Mesenchymal stem cell (in vitro differentiated cells and primary cell): ENCODE data around the gene WFDC1.

ENCODE experiments used
- DNase-seq: peaks from one replicate; pipeline ENCODE4 v3.0.0-alpha.2; 2013
- H2AFZ ChIP-seq: one replicate; pipeline ENCODE4 v1.6.1; 2013; ENCODE audit warnings: low read depth, mild to moderate bottlenecking, control low read depth, inconsistent platforms, low read length, moderate library complexity
- H2AK5ac ChIP-seq: 2 replicates; pipeline ENCODE4 v1.6.1; 2013; ENCODE audit warnings: low read length, moderate library complexity, mild to moderate bottlenecking, inconsistent platforms; ENCODE audit not compliant: severe bottlenecking
- H2BK120ac ChIP-seq: one replicate; pipeline ENCODE4 v1.6.1; 2013; ENCODE audit warnings: low read depth, mild to moderate bottlenecking, inconsistent platforms, low read length, moderate library complexity
- H2BK12ac ChIP-seq, 2 experiments: one replicate each; pipeline ENCODE4 v1.6.1; 2013; ENCODE audit warnings: inconsistent platforms in 2 of 2, low read length in 2 of 2, mild to moderate bottlenecking in 2 of 2, moderate library complexity in 2 of 2, control low read depth in 1 of 2
- H2BK15ac ChIP-seq: one replicate; pipeline ENCODE4 v1.6.1; 2013; ENCODE audit warnings: mild to moderate bottlenecking, low read depth, inconsistent platforms; ENCODE audit not compliant: poor library complexity, severe bottlenecking
- H2BK5ac ChIP-seq: 2 replicates; pipeline ENCODE4 v1.6.1; 2013; ENCODE audit warnings: low read depth, mild to moderate bottlenecking, low read length, control low read depth, inconsistent platforms; ENCODE audit not compliant: poor library complexity, severe bottlenecking
- H3K14ac ChIP-seq, 2 experiments: one replicate each; pipeline ENCODE4 v1.6.1; 2013; ENCODE audit warnings: inconsistent platforms in 2 of 2, low read length in 2 of 2, control low read depth in 1 of 2, mild to moderate bottlenecking in 1 of 2, moderate library complexity in 1 of 2
- H3K18ac ChIP-seq, 2 experiments: one replicate each; pipeline ENCODE4 v1.6.1; 2013; ENCODE audit warnings: inconsistent platforms in 2 of 2, low read length in 2 of 2, control low read depth in 1 of 2, low read depth in 1 of 2, mild to moderate bottlenecking in 1 of 2
- H3K23ac ChIP-seq, 2 experiments: one replicate each; pipeline ENCODE4 v1.6.1; 2013; ENCODE audit warnings: inconsistent platforms in 2 of 2, low read length in 2 of 2, mild to moderate bottlenecking in 2 of 2, moderate library complexity in 2 of 2, control low read depth in 1 of 2
- H3K27ac ChIP-seq: 2 replicates; pipeline ENCODE4 v1.5.1; 2013; ENCODE audit warnings: mild to moderate bottlenecking, moderate library complexity, low read length, control low read depth, inconsistent platforms; ENCODE audit not compliant: poor library complexity, severe bottlenecking
- H3K27me3 ChIP-seq, 2 experiments: 2 replicates each; pipeline versions ENCODE4 v1.6.1 to v1.7.0; 2013; ENCODE audit warnings: low read length in 2 of 2, mild to moderate bottlenecking in 2 of 2, moderate library complexity in 2 of 2, control low read depth in 1 of 2, inconsistent platforms in 1 of 2; ENCODE audit not compliant: control insufficient read depth in 1 of 2, insufficient read depth in 1 of 2
- H3K36me3 ChIP-seq, 2 experiments: 2 replicates each; pipeline versions ENCODE4 v1.6.1 to v1.7.0; 2013; ENCODE audit warnings: low read length in 2 of 2, control low read depth in 1 of 2, inconsistent platforms in 1 of 2, low read depth in 1 of 2, mild to moderate bottlenecking in 1 of 2; ENCODE audit not compliant: insufficient read depth in 2 of 2, control insufficient read depth in 1 of 2
- H3K4ac ChIP-seq, 2 experiments: one replicate each; pipeline ENCODE4 v1.6.1; 2013; ENCODE audit warnings: inconsistent platforms in 2 of 2, low read length in 2 of 2, mild to moderate bottlenecking in 2 of 2, moderate library complexity in 2 of 2, control low read depth in 1 of 2, low read depth in 1 of 2
- H3K4me1 ChIP-seq: 2 replicates; pipeline ENCODE4 v1.6.1; 2013; ENCODE audit warnings: low read depth, low read length, control low read depth; ENCODE audit not compliant: control insufficient read depth, insufficient read depth
- H3K4me2 ChIP-seq: 2 replicates; pipeline ENCODE4 v1.6.1; 2013; ENCODE audit warnings: low read length, mild to moderate bottlenecking, inconsistent platforms; ENCODE audit not compliant: poor library complexity, severe bottlenecking
- H3K4me3 ChIP-seq, 2 experiments: 2 replicates each; pipeline versions ENCODE4 v1.5.1 to v1.7.0; 2013; ENCODE audit warnings: low read length in 2 of 2, mild to moderate bottlenecking in 2 of 2, control low read depth in 1 of 2, low read depth in 1 of 2; ENCODE audit not compliant: insufficient read depth in 1 of 2
- H3K79me1 ChIP-seq: replicated peaks from 2 replicates; pipeline ENCODE4 v1.6.1; 2013; ENCODE audit warnings: mild to moderate bottlenecking, control low read depth, low read length, inconsistent platforms; ENCODE audit not compliant: poor library complexity, severe bottlenecking
- H3K9ac ChIP-seq: 2 replicates; pipeline ENCODE4 v1.7.0; 2013; ENCODE audit warnings: mild to moderate bottlenecking, low read length, moderate library complexity
- H3K9me3 ChIP-seq: 2 replicates; pipeline ENCODE4 v1.7.0; 2013; ENCODE audit warnings: mild to moderate bottlenecking, low read length; ENCODE audit not compliant: control insufficient read depth
- H4K8ac ChIP-seq: one replicate; pipeline ENCODE4 v1.6.1; 2013; ENCODE audit warnings: inconsistent platforms, mild to moderate bottlenecking, low read length, moderate library complexity
- H4K91ac ChIP-seq: one replicate; pipeline ENCODE4 v1.6.1; 2013; ENCODE audit warnings: mild to moderate bottlenecking, low read length, inconsistent platforms
- WGBS: methylation state at CpG from one replicate; pipeline ENCODE4 v1.1.7; 2013; ENCODE audit warnings: mixed read lengths; 5-methylcytosine and 5-hydroxymethylcytosine counted together

Gene WFDC1

DNA sequence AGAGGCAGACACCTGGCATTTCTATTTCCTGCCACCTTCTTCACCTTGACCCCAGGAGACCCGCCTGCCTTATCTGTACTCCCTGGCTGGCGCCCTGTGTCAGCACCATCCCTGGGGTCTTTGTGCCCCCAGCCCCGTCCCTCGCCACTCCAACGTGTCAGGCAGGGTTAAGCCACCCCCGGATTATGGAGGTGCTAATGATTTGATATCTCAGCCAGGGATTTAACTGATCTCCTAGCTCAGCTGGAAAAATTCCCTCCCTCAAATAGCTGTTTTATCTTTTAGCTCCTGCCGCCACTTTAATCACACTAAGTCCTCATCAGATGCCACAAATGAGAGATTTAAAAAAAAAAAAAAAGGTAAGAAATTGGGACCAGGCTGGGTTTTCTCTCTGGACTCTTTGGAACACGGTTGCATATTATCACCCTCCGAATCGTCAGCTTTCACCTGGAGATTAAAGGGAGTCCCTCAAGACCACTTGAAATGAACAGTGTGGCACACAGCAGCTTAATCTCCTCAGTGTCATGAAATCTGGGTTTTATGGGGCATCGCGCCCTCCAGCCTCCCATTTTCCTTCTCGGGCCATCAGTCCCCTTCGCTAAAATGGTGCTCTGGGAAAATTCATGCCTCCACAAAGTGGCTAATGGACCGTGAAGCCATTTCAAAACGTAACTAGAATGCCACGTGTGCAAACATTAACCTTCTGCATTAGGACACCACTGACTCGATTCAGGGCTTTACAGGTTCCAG lies 26.2 kb upstream of the WFDC1 start:
- Histone ChIP-seq H4K91ac (no peak overlapping the region), H2BK12ac (no peak overlapping the region), H2BK15ac (no peak overlapping the region), H2BK5ac (no peak overlapping the region), H3K9me3 (no peaks in the 10 kb centered on the region), H3K4me1 (peaks cover 5% of the 10 kb centered on the region), H3K4me3 (no peak overlapping the region), H3K4me2 (no peak overlapping the region), H4K8ac (no peak overlapping the region), H3K23ac (no peak overlapping the region), H3K27me3 (peaks cover 37 to 78% of the 10 kb centered on the region in 2 experiments), H3K79me1 (no peaks in the 10 kb centered on the region), H3K18ac (no peak overlapping the region), H3K14ac (no peak overlapping the region), H3K27ac (no peak overlapping the region), H3K36me3 (no peaks in the 10 kb centered on the region), H2AFZ (no peak overlapping the region), H3K9ac (no peak overlapping the region), H2AK5ac (no peak overlapping the region), H3K4ac (no peak overlapping the region), H2BK120ac (no peak overlapping the region)
- 68% methylated on average over 14 of the region's 18 CpGs for WGBS
- DNase-seq, result no peak

DNA sequence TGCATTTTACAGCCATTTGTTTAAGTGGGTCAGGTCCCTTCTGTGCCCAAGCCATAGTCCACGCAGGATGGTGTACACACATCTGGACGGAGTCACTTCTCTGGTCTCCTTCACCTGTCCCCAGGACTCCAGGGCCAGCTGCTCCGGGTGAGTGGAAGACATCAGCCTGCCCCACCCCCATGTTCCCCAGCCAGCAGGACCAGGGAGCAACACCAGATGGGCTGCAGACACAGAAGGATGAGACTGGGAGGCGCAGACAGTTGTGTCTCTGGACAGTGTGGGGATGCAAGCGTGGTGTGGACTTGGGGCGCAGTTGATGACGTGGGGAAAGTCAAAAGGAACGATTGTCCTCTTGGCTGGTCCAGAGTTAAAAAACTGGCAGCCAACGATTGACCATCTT lies 24.6 kb upstream of the WFDC1 start:
- Histone ChIP-seq H3K79me1 (no peaks in the 10 kb centered on the region), H3K36me3 (no peaks in the 10 kb centered on the region), H3K4me1 (peaks cover 5% of the 10 kb centered on the region), H3K9me3 (no peaks in the 10 kb centered on the region), H2BK120ac (no peak overlapping the region), H2BK5ac (no peak overlapping the region), H3K4ac (no peak overlapping the region), H3K23ac (no peak overlapping the region), H2AFZ (no peak overlapping the region), H3K27ac (no peak overlapping the region), H3K18ac (no peak overlapping the region), H4K91ac (no peak overlapping the region), H3K9ac (no peak overlapping the region), H4K8ac (no peak overlapping the region), H3K4me3 (no peak overlapping the region), H3K27me3 (peaks cover 43 to 82% of the 10 kb centered on the region in 2 experiments), H2BK12ac (no peak overlapping the region), H3K14ac (no peak overlapping the region), H3K4me2 (no peak overlapping the region), H2AK5ac (no peak overlapping the region), H2BK15ac (no peak overlapping the region)
- 96% methylated on average over 7 of the region's 9 CpGs for WGBS
- no peak for DNase-seq

DNA sequence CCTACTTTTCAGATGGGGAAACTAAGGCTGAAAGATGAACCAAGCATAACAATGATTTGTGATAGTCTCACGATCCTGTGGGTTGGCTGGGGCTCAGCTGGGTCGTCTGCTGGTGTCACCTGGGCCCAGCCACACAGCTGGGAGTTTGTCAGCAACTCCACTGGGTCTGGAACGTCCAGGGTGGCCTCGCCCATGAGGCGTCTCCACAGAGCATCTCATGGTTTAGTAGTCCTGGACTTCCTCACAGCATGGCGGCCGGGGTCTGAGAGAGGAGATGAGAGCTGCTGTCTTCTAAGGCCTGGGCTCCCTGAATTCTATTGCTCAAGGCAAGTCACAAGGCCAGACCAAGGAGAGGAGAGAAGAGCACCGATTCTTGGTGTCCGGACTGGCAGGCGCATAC lies 24.1 kb upstream of the WFDC1 start:
- no peak overlapping the region for H2BK15ac ChIP-seq
- no peak overlapping the region for H2AFZ ChIP-seq
- no peak overlapping the region for H3K4me2 ChIP-seq
- no peak overlapping the region for H2AK5ac ChIP-seq
- H2BK5ac ChIP-seq, result no peak overlapping the region
- no peak overlapping the region for H2BK12ac ChIP-seq
- H3K27me3 ChIP-seq, result peaks cover 48 to 82% of the 10 kb centered on the region in 2 experiments
- H3K9me3 ChIP-seq, result no peaks in the 10 kb centered on the region
- no peak overlapping the region for H3K4me3 ChIP-seq
- no peak overlapping the region for H2BK120ac ChIP-seq
- H3K23ac ChIP-seq, result no peak overlapping the region
- no peaks in the 10 kb centered on the region for H3K36me3 ChIP-seq
- no peak overlapping the region for H4K8ac ChIP-seq
- H3K18ac ChIP-seq, result no peak overlapping the region
- no peak for DNase-seq
- H4K91ac ChIP-seq, result no peak overlapping the region
- no peak overlapping the region for H3K27ac ChIP-seq
- H3K79me1 ChIP-seq, result no peaks in the 10 kb centered on the region
- 67% methylated on average over 10 of the region's 10 CpGs for WGBS
- no peak overlapping the region for H3K14ac ChIP-seq
- peaks cover 5% of the 10 kb centered on the region for H3K4me1 ChIP-seq
- no peak overlapping the region for H3K4ac ChIP-seq
- H3K9ac ChIP-seq, result no peak overlapping the region

DNA sequence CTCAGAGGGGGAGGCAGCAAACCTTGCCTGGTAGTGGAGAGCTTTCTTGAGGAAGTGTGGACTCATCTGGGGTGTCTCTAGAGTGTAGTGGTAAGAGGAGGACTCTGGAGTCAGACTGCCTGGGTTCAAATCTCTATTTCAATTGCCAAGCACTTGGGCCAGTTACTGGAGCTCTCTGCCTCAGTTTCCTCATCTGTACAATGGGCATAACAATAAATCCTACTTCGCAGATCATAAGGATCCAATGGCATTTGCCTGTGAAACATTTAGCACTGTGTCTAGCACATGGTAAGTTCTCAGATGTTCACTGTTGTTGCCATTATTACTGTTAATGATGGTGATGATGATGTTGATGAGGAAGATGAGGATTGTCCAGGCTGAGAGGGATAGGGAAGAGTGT lies 23.6 kb upstream of the WFDC1 start:
- H2BK12ac ChIP-seq, result no peak overlapping the region
- H3K9ac ChIP-seq, result no peak overlapping the region
- H3K36me3 ChIP-seq, result no peaks in the 10 kb centered on the region
- no peak overlapping the region for H3K4me2 ChIP-seq
- no peak overlapping the region for H3K18ac ChIP-seq
- no peak overlapping the region for H2BK15ac ChIP-seq
- peaks cover 48 to 84% of the 10 kb centered on the region in 2 experiments for H3K27me3 ChIP-seq
- H3K27ac ChIP-seq, result no peak overlapping the region
- H2BK5ac ChIP-seq, result no peak overlapping the region
- no peak overlapping the region for H3K14ac ChIP-seq
- no peak overlapping the region for H2AK5ac ChIP-seq
- no peak overlapping the region for H4K91ac ChIP-seq
- H3K79me1 ChIP-seq, result no peaks in the 10 kb centered on the region
- H3K4ac ChIP-seq, result no peak overlapping the region
- H3K9me3 ChIP-seq, result no peaks in the 10 kb centered on the region
- no peak overlapping the region for H2AFZ ChIP-seq
- DNase-seq, result no peak
- no peak overlapping the region for H4K8ac ChIP-seq
- no peak overlapping the region for H3K23ac ChIP-seq
- no peak overlapping the region for H3K4me3 ChIP-seq
- H3K4me1 ChIP-seq, result peaks cover 5% of the 10 kb centered on the region
- 71% methylated on average over 1 of the region's 1 CpG for WGBS
- no peak overlapping the region for H2BK120ac ChIP-seq
